GM10266 (cell line): ENCODE data around the gene GLG1.
"Not testable (repeated sequence)": the region's sequence is repeated elsewhere in the genome, so short reads cannot be mapped to it uniquely, and the experiment has no call there.

ENCODE experiments used
- DNase-seq: peaks from one replicate; pipeline ENCODE4 v3.0.0; 2012; ENCODE audit errors: extremely low spot score
- CTCF ChIP-seq: IDR thresholded peaks from 2 replicates; pipeline ENCODE4 v1.5.1; 2012; ENCODE audit warnings: mild to moderate bottlenecking, low read depth; ENCODE audit not compliant: control insufficient read depth, insufficient read depth; ENCODE audit errors: missing control alignments

GLG1 gene

GRCh38 chr16:74606521-74607309 lies at the start of gene GLG1:
Gene GLG1, minus strand, starts transcription at chr16:74607114. Its CDS starts 20 bp downstream, at chr16:74607094.
- DNase-seq = peak; percentile 88
- peak; percentile 5 for TF ChIP-seq CTCF

DNA sequence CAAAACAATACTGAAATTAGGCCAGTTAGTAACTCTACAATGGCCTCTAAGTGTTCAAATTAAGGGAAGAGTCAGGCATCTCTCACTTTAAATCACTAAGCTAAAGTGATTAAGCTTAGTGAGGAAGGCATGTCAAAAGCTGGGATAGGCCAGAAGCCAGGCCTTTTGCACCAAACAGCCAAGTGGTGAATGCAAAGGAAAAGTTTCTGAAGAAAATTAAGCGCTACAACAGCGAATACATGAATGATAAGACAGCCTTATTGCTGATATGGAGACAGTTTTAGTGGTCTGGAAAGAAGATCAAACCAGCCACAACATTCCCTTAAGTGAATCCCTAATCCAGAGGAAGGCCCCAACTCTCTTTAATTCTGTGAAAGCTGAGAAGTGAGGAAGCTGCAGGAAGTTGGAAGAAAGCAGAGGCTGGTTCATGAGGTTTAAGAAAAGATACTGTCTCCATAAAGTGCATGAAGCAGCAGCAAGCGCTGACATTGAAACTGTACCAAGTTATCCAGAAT lies 47.7 kb upstream of the GLG1 start:
- no peak for DNase-seq
- no peak for TF ChIP-seq CTCF

DNA sequence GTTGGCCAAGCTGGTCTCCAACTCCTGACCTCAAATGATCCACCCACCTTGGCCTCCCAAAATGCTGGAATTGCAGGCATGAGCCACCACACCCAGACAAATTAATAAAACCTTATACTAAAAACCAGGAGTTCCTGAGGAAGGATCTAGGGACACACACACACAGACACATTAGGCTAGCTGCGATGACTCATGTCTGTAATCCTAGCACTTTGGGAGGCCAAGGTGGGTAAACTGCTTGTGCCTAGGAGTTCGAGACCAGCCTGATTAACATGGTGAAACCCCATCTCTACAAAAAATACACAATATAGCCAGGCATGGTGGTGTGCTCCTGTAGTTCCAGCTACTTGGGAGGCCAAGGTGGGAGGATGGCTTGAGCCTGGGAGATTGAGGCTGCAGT lies 46.0 kb upstream of the GLG1 start:
- DNase-seq = not testable (repeated sequence)

- TF ChIP-seq CTCF = no peak
- no peak for DNase-seq
Observed at GRCh38 chr16:74652249-74652648, 45.3 kb upstream of the GLG1 start.

DNA sequence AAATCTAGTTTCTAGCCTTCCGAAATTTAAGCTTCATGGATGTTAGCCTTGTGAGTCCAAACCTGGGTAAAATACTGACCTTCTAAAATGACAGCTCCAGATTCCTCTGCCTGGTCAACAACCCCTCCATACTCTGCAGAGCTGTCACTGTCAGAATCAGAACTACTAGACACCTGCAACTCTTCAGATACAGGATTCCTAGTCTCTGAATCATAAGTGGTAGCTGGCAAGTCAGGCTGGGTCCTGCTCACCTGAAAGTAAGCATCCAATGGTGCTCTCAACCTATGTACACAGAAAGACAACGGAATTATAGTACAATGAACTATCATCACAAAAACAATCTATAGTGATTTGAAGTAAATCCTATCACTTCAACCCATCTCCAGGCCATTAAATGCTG lies 44.9 kb upstream of the GLG1 start:
- no peak for DNase-seq
- TF ChIP-seq CTCF = no peak

- TF ChIP-seq CTCF = peak; percentile 50
- DNase-seq = no peak
Observed at GRCh38 chr16:74650966-74651567, 44.2 kb upstream of the GLG1 start.

GRCh38 chr16:74649839-74650504 lies 43.1 kb upstream of the GLG1 start:
- no peak for DNase-seq
- no peak for TF ChIP-seq CTCF
